OCI-LY3 (cell line): ENCODE results near the gene RAB6A.

Experiments
- CTCF ChIP-seq: fragments of 200-600, 300-600 bp; sonication (generic); IDR thresholded peaks from 2 replicates; pipeline ENCODE4 v1.5.1; 2014; ENCODE audit warnings: antibody characterized with exemption, low read length, low read depth
- EZH2phosphoT487 ChIP-seq: fragments of 200-600 bp; shearing (Covaris generic); IDR thresholded peaks from 2 replicates; pipeline ENCODE4 v1.6.1; 2018; ENCODE audit warnings: antibody characterized with exemption, mixed run types, low read depth

GRCh38 chr11:73766763-73767162, 5.9 kb upstream of the RAB6A start:
- no peak for TF ChIP-seq CTCF
- TF ChIP-seq EZH2phosphoT487: no peak
